ENCODE data around the gene NECAP2. TPM values are rescaled to one million over a fixed set of nuclear protein-coding genes. Genes with fewer than 3 reads are reported as not detected.

NECAP2 gene
- total and polyA plus RNA-seq, 12 donors = 36.4 to 104 (median 63.5) TPM

DNA sequence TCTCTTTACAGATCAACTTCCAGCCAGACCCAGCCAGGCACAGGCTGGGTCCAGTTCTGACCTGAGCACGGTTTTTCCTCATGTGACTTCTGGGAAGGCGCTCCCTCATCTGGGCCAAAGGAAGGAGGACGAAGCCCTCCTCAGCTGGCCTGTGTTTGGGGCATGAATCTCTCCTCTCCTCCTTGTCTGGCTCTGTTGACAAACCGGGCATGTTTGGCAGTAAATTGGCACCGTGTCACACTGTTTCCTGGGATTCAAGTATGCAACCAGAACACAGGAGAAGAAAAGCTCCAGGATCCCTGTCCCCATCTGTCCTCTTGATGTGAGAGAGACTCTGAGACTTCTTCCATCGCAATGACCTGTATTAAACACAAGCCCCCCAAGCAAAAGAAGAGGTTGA lies 18.3 kb downstream of the NECAP2 start:
- Histone ChIP-seq H3K27ac (peak overlapping the region in 1 of 5 donors; percentile 3), H3K9me3 (replicated peaks in 1 of 3) (no peaks in the 10 kb centered on the region), H3K27me3 (no peaks in the 10 kb centered on the region), H3K36me3 (replicated peaks in 1 of 2) (peaks cover 0 to 73% of the 10 kb centered on the region in 2 donors), H3K4me1 (replicated peaks in 1 of 2) (peaks cover 0 to 5% of the 10 kb centered on the region in 2 donors), H3K4me3 (no peak overlapping the region)
- intact Hi-C loops (cut with DNase I) = no loop called here
- no peak for DNase-seq
- no peak for TF ChIP-seq POLR2A (IDR thresholded peaks at IDR 0.05)
- TF ChIP-seq, protein P1, sequence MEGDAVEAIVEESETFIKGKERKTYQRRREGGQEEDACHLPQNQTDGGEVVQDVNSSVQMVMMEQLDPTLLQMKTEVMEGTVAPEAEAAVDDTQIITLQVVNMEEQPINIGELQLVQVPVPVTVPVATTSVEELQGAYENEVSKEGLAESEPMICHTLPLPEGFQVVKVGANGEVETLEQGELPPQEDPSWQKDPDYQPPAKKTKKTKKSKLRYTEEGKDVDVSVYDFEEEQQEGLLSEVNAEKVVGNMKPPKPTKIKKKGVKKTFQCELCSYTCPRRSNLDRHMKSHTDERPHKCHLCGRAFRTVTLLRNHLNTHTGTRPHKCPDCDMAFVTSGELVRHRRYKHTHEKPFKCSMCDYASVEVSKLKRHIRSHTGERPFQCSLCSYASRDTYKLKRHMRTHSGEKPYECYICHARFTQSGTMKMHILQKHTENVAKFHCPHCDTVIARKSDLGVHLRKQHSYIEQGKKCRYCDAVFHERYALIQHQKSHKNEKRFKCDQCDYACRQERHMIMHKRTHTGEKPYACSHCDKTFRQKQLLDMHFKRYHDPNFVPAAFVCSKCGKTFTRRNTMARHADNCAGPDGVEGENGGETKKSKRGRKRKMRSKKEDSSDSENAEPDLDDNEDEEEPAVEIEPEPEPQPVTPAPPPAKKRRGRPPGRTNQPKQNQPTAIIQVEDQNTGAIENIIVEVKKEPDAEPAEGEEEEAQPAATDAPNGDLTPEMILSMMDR (IDR thresholded peaks at IDR 0.05) = no peak
- 80 to 90% (median 87%) methylated on average over 4 to 6 of the region's 6 CpGs for WGBS, 4 donors

DNA sequence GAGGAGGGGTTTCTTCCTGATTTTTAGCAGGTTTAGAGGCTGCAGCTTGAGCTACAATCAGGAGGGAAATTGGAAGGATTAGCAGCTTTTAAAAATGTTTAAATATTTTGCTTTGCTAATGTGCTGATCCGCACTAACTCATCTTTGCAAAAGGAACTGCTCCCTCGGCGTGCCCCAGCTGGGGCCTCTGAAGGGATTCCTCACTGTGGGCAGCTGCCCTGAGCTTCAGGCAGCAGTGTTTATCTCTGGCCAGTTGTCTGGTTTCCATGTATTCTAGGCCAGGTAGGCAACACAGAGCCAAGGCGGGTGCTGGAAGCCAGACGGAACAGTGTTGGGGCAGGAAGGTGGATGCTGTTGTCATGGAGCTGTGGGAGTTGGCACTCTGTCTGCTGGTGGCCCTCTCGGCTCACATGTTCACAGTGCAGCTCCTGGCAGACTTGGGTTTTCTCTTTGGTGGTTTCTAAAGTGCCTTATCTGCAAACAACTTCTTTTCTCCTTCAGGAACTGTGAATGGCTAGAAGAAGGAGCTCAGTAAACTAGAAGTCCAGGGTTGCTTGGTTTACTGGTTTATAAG lies 18.9 kb downstream of the NECAP2 start:
- no peak for TF ChIP-seq POLR2A (IDR thresholded peaks at IDR 0.05)
- TF ChIP-seq, protein P1 (IDR thresholded peaks at IDR 0.05) = no peak
- Histone ChIP-seq H3K27ac (peak overlapping the region in 1 of 5 donors; percentile 3), H3K4me1 (replicated peaks in 1 of 2) (peaks cover 0 to 5% of the 10 kb centered on the region in 2 donors), H3K27me3 (no peaks in the 10 kb centered on the region), H3K9me3 (replicated peaks in 1 of 3) (no peaks in the 10 kb centered on the region), H3K4me3 (no peak overlapping the region), H3K36me3 (replicated peaks in 1 of 2) (peaks cover 0 to 67% of the 10 kb centered on the region in 2 donors)
- DNase-seq = no peak
- 87 to 94% (median 89%) methylated on average over 6 of the region's 6 CpGs for WGBS, 4 donors
- intact Hi-C loops (cut with DNase I) = no loop called here

DNA sequence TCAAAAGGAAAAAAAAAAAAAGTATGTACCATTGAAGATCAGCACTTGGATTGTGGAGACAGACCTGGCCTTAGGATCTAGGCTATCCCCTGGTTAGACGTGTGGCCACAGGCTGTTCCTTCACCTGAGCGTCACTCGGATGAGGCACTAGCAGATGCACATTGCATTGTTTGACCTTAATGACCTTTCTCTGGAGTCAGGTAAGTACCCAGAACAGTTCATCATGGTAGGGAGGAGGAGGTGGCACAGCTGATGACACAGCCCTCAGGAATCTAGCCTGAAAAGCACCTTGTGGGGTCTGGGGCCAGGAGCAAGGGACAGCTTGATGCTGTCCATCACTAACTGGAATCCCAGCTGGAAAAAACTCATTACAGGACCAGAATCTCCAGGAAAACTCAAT lies 21.2 kb downstream of the NECAP2 start:
- intact Hi-C loops (cut with DNase I) = no loop called here
- H3K4me1 ChIP-seq (replicated peaks in 1 of 2) = peaks cover 0 to 5% of the 10 kb centered on the region in 2 donors
- no peak for DNase-seq
- peaks cover 0 to 53% of the 10 kb centered on the region in 2 donors for H3K36me3 ChIP-seq (replicated peaks in 1 of 2)
- 93 to 97% (median 96%) methylated on average over 3 of the region's 3 CpGs for WGBS, 4 donors
- TF ChIP-seq POLR2A (IDR thresholded peaks at IDR 0.05) = no peak
- TF ChIP-seq, protein P1 (IDR thresholded peaks at IDR 0.05) = no peak
- H3K9me3 ChIP-seq (replicated peaks in 1 of 3) = no peaks in the 10 kb centered on the region
- no peaks in the 10 kb centered on the region for H3K27me3 ChIP-seq
- no peak overlapping the region for H3K4me3 ChIP-seq
- no peak overlapping the region for H3K27ac ChIP-seq

DNA sequence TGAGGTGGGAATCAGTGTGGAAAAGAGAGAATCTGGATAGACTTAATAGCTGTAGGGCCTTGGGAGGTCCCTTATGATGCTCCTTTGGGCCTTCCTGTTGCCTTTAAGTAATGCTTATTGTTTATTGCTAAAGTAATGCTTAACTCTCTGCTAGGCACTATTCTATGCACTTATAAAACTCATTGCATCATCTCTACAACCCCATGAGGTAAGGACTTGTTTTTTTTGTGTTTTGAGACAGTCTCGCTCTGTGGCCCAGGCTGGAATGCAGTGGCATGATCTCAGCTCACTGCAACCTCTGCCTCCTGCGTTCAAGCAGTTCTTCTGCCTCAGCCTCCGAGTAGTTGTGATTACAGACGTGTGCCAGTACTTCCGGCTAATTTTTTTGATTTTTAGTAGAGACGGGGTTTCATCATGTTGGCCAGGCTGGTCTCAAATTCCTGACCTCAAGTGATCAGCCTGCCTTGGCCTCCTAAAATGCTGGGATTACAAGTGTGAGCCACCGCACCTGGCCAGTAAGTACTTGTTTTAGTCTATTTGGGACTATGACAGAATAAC lies 22.3 kb downstream of the NECAP2 start:
- intact Hi-C loops (cut with DNase I) = no loop called here
- H3K4me3 ChIP-seq = no peak overlapping the region
- peaks cover 0 to 41% of the 10 kb centered on the region in 2 donors for H3K36me3 ChIP-seq (replicated peaks in 1 of 2)
- H3K27me3 ChIP-seq = no peaks in the 10 kb centered on the region
- TF ChIP-seq POLR2A (IDR thresholded peaks at IDR 0.05) = no peak
- TF ChIP-seq, protein P1 (IDR thresholded peaks at IDR 0.05) = no peak
- no peak for DNase-seq
- no peak overlapping the region for H3K27ac ChIP-seq
- WGBS, 4 donors = 90 to 96% (median 93%) methylated on average over 7 of the region's 7 CpGs
- H3K4me1 ChIP-seq (replicated peaks in 1 of 2) = no peaks in the 10 kb centered on the region
- no peaks in the 10 kb centered on the region for H3K9me3 ChIP-seq (replicated peaks in 1 of 3)

Measured in adrenal gland (tissue), 12 donors.